VCaP (cell line): Measurements from ENCODE around the gene RFXAP.

Experiments
- H3K27ac ChIP-seq: fragments of 450-650 bp; 2 replicates; pipeline ENCODE4 v1.5.1; 2017
- CTCF ChIP-seq: fragments of 450-650 bp; conservative IDR thresholded peaks from 2 replicates; pipeline ENCODE4 v1.5.1; 2017; ENCODE audit warnings: mild to moderate bottlenecking, moderate library complexity

The RFXAP gene

GRCh38 chr13:36796052-36796451 is 23.0 kb upstream of the RFXAP start:
- TF ChIP-seq CTCF = no peak
- H3K27ac ChIP-seq = no peak overlapping the region

DNA sequence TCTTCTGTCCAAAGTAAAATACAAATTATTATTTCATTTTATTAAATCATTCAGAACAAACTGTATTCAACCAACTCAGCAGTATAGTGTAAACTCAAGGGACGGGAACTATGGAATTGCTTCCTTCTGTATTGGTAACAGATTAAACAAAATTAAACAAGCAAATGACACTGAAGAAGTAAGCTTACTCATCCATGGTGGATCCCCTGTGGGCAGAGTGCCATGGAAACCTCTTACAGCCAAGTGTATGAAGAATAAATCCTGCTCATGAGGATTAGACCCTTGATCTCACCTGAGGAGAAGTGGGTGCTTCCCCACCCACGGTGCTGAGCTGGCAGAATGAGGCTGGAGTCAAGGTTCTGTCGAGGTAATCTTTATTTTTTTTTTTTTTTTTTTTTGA is 18.0 kb upstream of the RFXAP start:
- H3K27ac ChIP-seq = no peak overlapping the region

DNA sequence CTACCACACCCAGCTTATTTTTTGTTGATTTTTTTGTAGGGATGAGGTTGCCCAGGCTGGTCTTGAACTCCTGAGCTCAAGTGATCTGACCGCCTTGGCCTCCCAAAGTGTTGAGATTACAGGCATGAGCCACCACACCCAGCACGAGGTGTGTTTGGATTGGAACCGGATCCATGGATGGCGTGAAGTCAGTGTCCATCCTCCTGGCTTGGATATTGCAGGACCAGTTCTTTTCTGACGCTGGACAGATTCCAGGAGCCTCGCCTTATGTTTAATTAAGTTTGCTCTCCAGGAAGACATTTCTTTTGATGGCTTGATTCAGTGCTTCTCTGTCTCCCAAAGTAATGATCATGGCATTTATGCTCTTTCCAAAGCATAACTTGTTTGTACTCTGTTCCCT is 14.4 kb upstream of the RFXAP start:
- no peak for TF ChIP-seq CTCF
- H3K27ac ChIP-seq = no peak overlapping the region

More for the DNA sequence above, 18.0 kb upstream of the RFXAP start:
- no peak for TF ChIP-seq CTCF

DNA sequence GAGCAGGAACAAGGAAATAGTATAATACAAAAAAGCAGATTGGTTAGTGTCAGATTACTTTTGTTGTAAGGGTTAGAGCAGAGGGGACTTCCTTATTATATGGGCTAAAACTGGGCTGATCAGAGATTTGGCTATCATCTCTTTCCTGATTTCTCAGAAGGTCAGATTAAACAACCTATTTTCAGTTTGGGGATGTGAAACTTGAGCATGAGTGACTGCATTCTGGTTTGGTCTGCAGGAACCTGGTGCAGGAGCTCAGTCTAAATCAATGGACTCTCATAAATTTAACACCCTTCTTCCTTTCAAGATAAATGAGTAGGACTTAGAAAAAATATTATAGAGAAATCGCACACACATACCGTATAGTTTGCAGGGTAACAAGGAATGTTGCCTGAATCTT is 12.9 kb upstream of the RFXAP start:
- TF ChIP-seq CTCF = no peak
- H3K27ac ChIP-seq = no peak overlapping the region

DNA sequence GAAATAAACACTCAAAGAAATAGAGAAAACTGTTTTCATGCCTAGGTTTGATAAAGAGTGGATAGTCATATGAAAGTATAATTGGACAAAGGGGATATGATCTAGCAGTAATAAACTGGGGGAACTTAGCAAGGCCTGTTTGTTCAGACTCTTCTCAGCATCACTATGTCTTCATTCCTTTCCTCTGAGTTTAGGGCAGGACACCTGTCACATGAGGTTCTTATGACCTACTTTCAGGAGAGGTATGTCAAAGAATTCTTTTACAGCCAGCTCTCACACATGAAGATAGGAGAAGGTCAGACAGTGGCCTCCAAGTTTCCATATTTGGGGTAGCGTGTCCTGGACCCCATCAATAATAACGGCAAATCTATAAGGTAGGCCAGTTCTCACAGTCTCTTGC is 11.4 kb upstream of the RFXAP start:
- TF ChIP-seq CTCF = no peak
- H3K27ac ChIP-seq = no peak overlapping the region

DNA sequence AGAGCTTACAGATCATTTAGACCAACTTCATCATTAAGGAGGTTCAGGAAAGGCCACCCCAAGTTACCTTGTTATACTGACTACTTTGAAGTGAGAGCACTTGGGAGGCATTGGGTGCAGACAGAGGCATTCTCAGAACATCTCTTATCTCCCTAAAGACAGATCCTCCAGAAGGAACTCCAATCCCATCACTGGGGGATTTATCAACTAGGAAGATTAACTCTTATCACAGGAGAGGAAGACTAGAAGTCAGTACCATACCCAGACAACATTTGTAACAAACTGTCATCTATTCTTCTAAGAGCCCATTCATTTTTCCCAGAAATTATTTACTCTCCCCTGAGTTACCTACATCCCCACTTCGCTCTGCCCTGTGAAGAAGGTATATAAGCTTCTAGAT is 5.8 kb upstream of the RFXAP start:
- H3K27ac ChIP-seq = no peak overlapping the region
- TF ChIP-seq CTCF = no peak

DNA sequence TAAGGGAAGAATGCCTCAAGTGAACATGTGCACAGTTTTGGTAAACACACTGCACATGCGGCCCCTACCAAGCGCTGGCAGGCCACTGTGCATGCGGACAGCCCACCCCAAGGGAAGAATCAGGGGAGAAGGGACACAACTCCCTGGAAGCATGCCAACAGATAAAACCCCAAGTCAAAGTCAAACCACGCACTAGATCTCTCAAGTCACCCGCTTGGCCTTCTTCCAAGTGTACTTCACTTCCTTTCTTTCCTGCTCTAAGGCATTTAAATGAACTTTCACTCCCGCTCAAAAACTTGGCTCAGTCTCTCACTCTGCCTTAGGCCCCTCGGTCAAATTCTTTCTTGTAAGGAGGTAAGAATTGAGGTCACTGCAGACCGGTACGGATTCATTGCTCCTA is 4.6 kb upstream of the RFXAP start:
- TF ChIP-seq CTCF = no peak
- H3K27ac ChIP-seq = no peak overlapping the region

- no peak overlapping the region for H3K27ac ChIP-seq
- peak; percentile 39; the same call in 1 of the 2 replicates for TF ChIP-seq CTCF
These were observed 4.0 kb upstream of the RFXAP start for GRCh38 chr13:36815062-36815461.
